Left lobe of liver (tissue), 2 donors: Measurements from ENCODE around the gene CNTFR. TPM values are rescaled to one million over a fixed set of nuclear protein-coding genes. Genes with fewer than 3 reads are reported as not detected.
"Not testable (repeated sequence)": the region's sequence is repeated elsewhere in the genome, so short reads cannot be mapped to it uniquely, and the experiment has no call there.

Experiments
- ATAC-seq: fragments of 200-7000 bp; cut with Tn5 transposase; one replicate; pipeline ENCODE4 v1.9.1; 2020; ENCODE audit warnings: mild to moderate bottlenecking, moderate library complexity
- DNase-seq: peaks from one replicate; pipeline ENCODE4 v3.0.0-alpha.2; 2020; ENCODE audit warnings: low spot score
- total RNA-seq: library from RNA; stranded (reverse); gene quantifications from one replicate; pipeline ENCODE4 v1.2.1, GENCODE V29; 2021
- donor health status: DM: no; HTN: no; CAD: no; lungs with moderate emphysema.
- donor health status: DM: no; HTN: yes; CAD: no.

CNTFR gene
- total RNA-seq, 1 donor from 2014 or later, result 13.0 TPM

GRCh38 chr9:34540827-34541226 lies 48.7 kb downstream of the CNTFR start:
- DNase-seq (no peak), ATAC-seq (no peak)

GRCh38 chr9:34536685-34537084 lies 52.8 kb downstream of the CNTFR start:
- no peak for ATAC-seq
- no peak for DNase-seq

GRCh38 chr9:34532041-34532440 lies 57.5 kb downstream of the CNTFR start:
- not testable (repeated sequence) for ATAC-seq, DNase-seq

- ATAC-seq, result no peak
- no peak for DNase-seq
These were observed 63.5 kb downstream of the CNTFR start for GRCh38 chr9:34526026-34526425.

GRCh38 chr9:34524349-34524748 lies 65.2 kb downstream of the CNTFR start:
- ATAC-seq, result no peak
- DNase-seq, result no peak

GRCh38 chr9:34522971-34523797 lies 66.3 kb downstream of the CNTFR start, which contains the start of gene ENHO:
Gene ENHO (minus strand): TSS chr9:34522990. CDS start chr9:34521695, 1,295 bp downstream.
- peak; percentile 94 for DNase-seq
- ATAC-seq, result peak; percentile 96

GRCh38 chr9:34522091-34522887 lies 67.2 kb downstream of the CNTFR start:
- no peak for ATAC-seq
- no peak for DNase-seq

GRCh38 chr9:34521406-34522045 lies 68.0 kb downstream of the CNTFR start:
- DNase-seq (no peak), ATAC-seq (no peak)

GRCh38 chr9:34520505-34521385 lies 68.8 kb downstream of the CNTFR start:
- DNase-seq, result no peak
- no peak for ATAC-seq

GRCh38 chr9:34520096-34520495 lies 69.4 kb downstream of the CNTFR start:
- no peak for DNase-seq

GRCh38 chr9:34519321-34520020 lies 70.1 kb downstream of the CNTFR start:
- ATAC-seq, result no peak
- no peak for DNase-seq

More at GRCh38 chr9:34520096-34520495, 69.4 kb downstream of the CNTFR start:
- ATAC-seq, result no peak

- DNase-seq (no peak), ATAC-seq (no peak)
These were observed 70.6 kb downstream of the CNTFR start for GRCh38 chr9:34518896-34519295.

- ATAC-seq, result no peak
- no peak for DNase-seq
These were observed 71.4 kb downstream of the CNTFR start for GRCh38 chr9:34518110-34518616.

GRCh38 chr9:34517185-34517584 lies 72.3 kb downstream of the CNTFR start:
- ATAC-seq (no peak), DNase-seq (no peak)

- DNase-seq (no peak), ATAC-seq (no peak)
These were observed 73.6 kb downstream of the CNTFR start for GRCh38 chr9:34515959-34516358.

GRCh38 chr9:34514816-34515215 lies 74.7 kb downstream of the CNTFR start:
- DNase-seq (no peak), ATAC-seq (no peak)

GRCh38 chr9:34514401-34514800 lies 75.1 kb downstream of the CNTFR start:
- ATAC-seq (no peak), DNase-seq (no peak)

GRCh38 chr9:34513567-34514214 lies 75.8 kb downstream of the CNTFR start:
- DNase-seq (no peak), ATAC-seq (no peak)
